Activated CD4-positive, alpha-beta T cell treated with anti-CD3 and anti-CD28 coated beads for 4 hours (primary cell): Measurements from ENCODE around the gene PTPRJ.

ENCODE experiments used
- DNase-seq, 2 donors: peaks; one replicate each; pipeline ENCODE4 v3.0.0-alpha.2; 2020

PTPRJ gene

DNA sequence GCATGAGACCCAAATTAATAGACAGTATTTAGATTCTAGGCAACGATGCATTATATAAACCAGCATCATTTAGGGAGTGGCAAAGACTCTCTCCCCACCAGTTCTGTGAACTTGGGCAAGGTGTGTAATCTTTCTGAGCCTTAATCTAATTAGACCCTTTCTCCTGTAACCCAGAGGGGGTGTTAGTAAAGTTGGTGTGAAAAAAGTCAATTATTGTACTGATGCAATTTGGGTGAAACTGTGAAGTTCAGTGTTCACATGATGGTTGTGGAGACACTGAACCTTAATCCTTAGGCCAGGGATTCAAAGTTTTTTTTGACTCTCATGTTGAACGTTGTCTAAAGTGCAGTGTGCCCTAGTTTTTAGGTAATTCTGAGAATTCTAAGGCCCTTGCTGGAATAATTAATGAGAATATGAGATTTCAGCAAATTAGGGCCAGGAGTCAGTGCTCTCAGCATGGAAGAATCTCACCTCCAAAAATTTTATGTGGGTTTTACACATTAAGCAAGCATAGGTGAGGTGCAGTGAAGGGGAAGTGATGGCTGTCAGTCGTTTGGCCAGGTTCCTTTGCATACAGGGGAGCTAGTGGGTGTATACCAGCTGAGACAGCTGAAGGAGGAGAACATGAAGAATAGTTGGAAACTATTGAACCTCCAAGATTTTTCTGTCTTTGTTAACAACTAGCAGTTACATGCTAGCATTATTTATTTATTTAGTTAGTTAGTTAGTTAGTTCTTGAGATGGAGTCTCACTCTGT, 94.2 kb downstream of the PTPRJ start:
- no peak for DNase-seq

DNA sequence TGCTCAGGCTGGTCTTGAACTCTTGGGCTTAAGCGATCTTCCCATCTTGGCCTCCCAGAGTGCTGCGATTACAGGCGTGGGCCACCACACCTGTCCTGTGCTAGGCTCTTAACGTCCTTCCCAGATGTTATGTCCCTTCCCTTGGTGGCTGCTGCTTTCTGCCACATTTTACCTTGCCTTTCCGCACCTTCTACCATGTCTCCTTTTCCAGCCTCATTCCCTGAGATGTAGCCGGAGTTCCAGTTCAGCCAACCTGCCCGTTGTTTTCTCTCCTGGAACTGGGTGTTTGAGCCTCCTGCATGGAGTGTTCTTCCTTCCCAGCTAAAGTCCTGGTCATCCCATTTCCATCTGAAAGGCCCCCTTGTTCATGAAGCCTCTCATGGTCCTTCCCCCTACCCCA, 95.3 kb downstream of the PTPRJ start:
- no peak for DNase-seq

DNA sequence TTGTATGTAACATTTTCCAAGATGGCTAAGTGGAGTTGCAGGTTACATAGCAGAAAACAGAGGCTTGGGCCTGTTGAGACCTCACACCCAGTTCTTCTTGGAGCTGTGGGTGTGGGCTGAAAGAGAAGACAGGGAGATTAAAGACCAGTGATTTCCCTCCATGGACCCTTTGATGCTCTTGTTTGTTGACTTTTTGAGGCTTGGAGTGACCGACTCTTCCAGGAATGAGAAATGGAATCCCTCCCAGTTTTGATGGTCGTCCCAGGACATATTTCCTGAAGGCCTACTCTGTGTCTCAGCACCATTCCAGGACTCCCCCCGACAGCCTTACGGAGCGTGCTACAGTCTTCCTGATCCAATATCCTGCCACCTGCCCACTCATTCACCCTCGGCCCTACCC, 96.9 kb downstream of the PTPRJ start:
- DNase-seq, result no peak

DNA sequence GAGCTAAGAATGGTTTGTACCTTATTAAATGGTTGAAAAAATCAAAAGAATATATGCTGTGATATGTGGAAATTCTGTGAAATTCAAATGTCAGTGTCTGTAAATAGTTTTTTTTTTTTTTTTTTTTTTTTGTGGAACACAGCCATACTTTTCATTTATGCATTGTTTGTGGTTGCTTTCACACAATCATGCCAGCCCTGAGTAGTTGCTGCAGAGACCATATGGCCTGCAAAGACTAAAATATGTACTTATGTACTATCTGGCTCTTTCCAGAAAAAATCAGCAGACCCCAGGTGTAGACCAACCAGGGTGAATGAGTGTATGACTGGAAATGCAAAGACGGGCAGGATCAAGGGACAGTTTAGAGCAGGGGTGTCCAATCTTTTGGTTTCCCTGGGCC, 98.3 kb downstream of the PTPRJ start:
- DNase-seq, result no peak

DNA sequence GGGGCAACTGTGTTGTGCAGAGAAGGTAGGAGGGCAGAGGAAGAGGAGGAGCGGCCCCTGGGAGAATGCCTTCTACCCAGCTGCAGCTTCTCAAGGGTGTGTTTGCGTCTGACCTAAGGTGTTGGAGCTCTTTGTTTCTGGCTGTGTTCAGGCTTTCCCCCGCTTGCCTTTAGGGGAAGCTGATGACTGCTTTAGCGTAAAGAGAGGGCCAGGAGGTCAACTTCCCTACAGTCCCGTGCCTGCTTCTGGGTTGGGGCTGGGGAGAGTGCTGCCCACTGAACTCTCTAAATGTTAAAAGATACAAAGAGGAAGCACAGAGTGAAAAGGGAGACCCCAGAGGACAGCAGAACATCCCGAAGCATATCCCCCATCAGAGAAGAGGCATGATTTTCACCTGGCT, 99.2 kb downstream of the PTPRJ start:
- no peak for DNase-seq

DNA sequence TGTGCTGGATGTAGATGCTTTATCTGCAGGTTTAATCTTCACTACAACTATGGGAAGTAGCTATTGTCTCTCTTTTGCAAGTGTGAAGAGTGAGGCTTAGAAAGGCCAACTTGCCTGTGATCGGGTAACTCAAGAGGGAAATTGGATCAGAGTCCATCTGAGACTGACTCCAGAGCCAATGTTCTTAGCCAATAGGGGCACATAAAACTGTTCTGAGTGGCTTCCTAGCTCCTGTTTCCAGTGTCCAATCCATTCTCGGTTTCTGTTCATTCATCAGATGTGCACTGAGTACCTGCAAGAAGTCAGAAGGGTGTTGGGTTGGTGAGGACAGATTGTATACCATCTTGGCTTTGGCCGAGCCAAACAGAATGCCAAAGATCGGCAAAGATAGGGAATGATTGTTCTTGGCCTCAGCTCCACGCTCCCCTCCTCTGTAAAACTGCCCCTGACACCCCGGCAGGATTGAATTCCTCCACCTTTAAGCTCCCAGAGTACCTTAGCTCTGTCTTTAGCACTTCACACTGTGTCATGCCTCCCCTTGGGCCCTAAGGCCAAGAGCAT, 100.0 kb downstream of the PTPRJ start:
- no peak for DNase-seq

DNA sequence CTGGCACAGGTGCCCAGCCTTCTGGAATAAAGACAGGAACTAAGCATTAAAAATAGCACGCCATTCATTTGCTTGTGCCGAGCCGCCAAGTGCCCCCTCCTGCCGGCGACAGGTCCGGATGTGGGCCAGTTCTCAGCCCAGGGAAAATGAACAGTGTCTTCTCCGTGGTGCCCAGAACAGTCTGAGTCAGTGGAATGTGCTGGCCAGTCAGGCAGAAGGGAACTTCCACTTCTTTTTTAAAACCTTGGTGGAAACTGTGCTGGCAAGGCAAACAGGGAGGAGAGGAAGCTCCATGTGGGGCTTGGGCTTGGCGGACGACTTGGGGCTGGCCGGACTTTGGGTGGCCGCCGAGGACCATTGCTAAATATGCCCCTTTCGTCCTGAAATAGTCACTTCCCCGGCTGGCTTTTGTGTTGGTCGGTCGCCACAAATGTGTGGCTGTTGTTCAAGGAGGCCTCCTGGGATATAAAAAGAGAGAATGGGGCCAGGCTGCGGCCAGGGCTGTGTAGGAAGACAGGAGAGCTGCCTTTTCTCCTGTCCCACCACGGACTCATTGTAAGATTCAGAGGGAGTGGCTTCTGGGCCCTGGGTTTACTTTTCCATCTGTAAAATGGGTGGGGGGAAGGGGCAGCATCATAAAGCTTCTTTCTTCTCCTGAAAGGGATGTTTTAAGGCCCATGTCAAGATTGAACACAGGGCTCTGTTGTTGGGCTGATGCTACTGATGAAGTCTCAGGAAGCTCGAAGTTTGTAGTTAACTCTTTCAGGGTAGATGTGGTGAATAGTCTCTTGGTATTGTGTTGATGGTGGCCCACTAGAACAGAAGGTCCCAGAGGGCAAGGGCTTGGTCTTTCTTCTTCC, 101.0 kb downstream of the PTPRJ start:
- peak in 1 of 2 donors; percentile 11 for DNase-seq

DNA sequence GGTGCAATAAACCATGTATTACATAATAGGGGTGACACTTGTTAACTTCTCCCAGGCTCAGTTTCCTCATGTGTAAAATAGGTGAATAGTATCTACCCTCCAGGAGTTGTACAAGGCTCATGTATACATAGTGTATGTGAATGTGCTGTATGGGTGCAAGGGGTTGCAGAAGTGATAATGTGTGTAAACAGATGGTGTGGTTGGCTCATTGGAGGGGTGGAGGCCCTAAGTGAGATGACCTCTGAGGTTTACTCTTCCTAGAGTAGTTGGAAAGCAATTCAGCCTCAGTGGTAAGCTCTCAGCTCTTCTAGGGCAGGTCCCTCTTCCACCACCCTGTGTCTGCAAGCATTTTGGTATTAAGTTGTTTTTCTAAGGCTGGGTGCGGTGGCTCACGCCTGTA, 102.4 kb downstream of the PTPRJ start:
- DNase-seq, result no peak

DNA sequence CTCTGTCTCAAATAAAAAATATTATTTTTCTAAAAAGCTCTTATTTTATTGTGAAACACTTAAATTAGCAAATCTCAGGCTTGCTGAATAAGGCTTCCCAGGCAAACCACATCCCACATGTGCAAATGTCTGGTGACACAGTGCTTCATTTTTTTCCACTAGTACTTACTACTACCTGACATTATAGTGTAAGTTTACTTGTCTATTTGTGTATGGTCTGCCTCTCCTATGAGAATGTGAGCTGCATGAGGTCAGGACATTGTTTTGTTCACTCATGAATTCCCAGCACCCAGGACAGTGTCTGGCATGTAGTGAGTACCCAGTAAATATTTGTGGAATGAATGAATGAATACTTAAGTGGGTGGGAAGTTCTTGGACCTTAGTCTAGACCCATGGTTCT, 103.1 kb downstream of the PTPRJ start:
- DNase-seq, result no peak

DNA sequence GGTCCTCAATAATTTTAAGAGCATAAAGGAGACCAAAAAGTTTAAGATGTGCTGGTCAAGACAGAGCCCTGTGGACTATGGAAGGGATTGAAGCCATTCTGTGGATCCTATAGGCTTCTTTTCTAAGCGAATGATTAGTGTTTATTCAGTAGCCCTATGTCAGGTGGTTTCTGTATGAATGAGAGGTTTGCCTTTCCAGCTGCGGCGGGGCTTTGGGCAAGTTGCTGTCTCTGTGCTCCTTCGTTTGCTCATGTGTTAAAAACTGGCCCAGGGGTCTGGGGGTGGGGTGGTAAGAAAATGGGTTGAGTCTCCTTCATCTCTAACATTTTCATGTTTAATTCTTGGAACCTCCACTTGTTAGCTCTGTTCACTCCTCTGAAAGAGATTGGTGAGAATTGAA, 105.3 kb downstream of the PTPRJ start:
- no peak for DNase-seq

DNA sequence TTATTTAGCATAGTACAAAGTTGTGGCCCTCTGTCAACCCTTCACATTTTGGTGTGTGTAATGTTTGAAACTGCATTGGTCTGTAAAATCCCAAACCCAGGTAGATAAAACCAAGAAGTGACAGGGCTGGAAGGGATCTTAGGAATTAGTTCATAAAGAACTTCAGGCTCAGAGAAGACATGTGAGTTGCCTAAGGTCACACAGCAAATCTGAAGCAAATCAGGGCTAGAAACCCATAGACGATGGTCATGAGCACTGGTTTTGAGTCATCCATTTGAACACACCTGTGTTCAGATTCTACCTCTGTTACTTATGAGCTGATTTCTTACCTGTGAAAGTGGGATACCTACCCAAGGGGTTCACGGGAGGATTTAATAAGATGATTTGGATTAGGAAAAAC, 107.1 kb downstream of the PTPRJ start:
- DNase-seq, result no peak

DNA sequence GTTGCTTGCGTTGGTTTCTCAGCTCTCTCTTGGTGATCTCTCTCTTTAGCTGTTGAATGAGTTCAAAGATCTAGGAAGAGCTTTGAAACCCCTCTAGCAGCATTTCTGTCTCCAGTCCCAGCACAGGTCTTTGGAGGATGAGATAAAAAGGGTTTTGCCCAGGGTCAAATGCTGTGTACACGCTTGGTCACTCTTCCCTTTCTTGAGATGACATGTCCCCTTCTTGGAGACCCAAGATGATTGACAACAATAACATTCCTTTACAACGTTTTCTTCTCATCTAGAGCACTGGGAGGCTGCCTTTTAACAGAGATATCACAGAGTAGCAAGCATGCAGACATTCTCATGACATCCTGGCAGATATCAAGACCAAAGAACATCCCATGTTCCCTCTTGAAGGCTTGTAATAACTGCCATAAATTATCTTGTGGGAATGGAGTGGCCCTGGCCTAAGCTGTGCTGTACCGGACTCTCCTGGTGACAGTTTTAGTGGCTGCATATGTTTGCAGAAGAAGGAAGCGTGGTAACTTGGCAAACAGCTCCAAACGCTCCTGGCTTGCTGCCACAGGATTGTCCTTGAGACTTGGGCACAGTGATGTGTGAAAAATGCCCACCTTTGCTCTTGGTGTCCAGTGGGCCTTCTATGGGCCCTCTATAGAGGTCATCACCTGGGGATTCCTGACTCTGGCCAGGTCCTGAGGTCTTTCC, 107.8 kb downstream of the PTPRJ start:
- no peak for DNase-seq

DNA sequence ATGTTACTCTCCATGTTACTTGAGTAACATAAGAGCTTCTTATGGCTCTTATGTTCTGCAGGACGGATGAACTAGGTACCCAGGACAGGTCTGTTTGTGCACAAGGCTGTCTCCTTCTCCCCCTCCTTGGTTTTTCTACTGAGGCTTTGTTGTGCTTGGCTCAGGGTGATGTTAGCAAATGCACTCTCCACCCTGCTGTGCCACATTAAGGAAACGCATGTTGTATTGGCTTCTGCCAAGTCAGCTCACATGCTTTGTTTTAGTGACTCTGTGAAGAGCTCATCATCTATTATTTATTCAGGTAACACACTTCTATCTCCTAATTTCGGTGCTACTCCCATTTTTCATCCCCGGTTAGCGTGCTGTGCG, 108.3 kb downstream of the PTPRJ start:
- no peak for DNase-seq

DNA sequence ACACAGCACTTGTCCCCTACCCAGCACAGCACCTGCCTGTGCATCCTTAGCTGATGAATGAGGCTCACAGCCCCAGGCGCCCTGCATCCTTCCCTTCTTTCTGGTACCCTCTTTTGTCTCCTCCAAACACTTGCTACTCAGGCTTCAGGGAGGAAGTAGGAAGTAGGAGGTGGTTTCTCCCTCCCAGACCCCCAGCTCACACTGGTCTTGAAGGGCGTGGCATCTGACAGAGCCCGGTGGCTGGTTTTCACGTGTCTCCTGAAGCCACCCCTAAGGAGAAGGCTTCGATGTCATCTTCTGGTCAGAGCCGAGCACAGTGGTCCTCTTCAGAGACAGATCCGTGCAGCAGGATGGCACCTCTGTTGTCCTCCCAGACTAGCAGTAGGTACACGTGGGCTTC, 109.8 kb downstream of the PTPRJ start:
- no peak for DNase-seq

DNA sequence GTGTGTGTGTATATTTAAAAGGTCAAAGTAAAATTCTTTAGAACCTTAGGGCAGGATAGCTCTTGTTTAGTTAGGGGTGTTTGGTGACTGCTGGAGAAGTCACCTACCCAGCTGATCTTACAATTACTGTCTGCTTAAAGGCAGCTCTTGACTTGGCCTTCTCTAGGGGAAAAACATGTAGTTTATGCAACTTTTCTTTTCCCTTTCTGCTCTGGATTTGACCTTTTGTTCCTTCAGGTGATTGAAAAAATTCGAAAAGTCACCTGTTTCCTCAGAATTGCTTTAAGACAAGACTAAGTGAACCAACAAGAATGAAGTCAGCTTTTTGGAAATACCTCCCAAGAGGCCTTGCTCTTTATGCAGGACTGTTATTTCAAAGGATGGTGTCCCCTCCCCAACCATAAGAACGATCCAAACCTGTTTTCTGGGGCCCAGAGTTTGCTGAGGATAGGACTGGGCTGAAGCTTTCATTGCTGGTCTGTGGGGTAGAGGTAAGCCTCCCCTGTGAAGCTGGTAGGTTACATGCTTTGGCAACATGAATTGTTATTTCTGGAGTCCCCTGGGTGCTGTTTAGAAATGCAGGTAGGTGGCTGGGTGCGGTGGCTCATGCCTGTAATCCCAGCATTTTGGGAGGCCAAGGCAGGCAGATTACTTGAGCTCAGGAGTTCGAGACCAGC, 111.2 kb downstream of the PTPRJ start:
- no peak for DNase-seq

DNA sequence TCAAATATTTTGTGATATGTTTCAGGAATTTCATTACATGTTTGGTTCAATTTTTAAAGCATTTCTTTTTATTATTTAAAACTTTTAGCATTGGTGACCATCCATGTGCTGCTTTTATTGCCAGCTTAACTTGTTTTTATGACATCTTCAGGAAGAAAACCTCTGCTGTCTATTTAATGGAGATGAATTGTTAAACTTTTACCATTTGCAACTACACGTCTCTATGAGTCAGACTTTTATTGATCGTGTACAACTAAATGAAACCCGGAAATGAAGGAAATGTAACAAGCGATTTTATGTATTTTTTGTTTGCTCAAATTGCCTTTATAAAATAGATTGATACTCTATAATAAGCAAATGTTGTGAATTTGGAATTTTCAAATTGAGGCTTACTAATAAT, 113.0 kb downstream of the PTPRJ start:
- no peak for DNase-seq

DNA sequence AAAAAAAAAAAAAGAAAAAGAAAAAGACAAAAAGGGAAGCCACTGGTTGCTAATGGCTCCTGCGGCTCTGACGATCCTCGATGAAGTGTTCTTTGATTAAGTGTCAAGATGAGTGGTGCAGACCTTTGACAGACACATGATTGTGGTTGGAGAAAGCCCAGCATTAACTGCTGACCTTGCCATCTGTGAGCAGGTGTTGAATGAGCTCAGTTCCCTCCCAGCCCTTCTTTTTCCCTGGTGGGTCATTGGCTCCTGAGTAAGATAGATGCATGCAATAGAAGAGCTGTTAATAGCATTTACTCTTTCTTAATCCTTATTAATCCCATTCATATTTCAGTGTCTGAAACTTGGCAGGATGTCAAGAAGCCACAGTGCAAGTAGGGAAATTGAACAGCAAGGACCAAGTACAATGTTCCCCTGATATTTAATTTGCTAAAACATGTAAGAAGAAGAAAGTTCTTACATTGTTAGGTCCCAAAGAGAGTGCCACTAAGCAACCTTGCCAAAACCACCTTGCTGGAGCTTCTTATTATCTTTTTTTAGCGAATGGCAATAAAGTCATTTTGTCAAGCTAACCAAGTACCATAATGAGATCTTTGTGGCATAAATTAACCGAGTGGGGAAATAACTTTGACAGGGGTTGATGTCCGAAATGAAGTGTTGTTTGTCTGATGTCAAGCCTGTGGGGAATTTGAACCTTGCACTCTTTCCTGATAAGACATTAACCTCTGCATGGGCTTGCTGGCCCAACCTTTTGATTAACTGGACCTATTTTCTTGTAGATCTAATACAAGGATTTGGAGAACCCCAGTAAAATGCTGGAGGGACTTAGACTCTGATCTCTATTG, 113.7 kb downstream of the PTPRJ start:
- no peak for DNase-seq

DNA sequence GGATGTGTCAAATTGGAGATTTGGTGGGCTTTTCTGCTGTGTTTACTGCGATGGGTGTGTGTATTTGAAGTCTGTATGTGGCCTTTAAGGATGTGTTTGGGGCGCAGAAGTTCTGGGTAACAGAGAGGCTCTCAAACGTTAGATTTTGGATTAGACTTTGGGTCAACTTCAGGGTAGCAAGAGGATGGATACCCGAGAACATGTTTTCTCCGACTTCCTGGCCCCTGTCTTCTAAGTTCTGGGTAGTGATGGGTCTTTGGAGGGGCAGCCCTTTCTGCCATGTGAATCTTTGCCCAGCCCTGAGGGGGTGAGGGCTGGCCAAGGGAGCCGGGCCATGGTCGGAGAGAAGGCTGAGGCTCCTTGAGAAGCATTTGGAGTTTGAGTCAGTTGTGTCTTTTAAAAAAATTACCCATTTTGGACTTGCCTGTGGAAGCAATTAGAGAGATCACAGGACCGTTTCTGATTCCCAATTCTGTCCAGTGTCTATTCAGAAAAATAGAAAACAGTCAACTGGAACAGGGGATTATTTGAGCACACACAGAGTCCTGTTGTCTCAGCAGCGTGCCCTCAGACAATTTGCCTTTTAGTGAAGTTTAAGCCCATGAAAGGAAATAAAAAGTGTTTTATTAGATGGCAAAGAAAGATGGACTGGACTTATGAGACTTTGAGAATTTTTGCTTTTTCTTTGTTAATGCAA, 114.4 kb downstream of the PTPRJ start:
- no peak for DNase-seq

DNA sequence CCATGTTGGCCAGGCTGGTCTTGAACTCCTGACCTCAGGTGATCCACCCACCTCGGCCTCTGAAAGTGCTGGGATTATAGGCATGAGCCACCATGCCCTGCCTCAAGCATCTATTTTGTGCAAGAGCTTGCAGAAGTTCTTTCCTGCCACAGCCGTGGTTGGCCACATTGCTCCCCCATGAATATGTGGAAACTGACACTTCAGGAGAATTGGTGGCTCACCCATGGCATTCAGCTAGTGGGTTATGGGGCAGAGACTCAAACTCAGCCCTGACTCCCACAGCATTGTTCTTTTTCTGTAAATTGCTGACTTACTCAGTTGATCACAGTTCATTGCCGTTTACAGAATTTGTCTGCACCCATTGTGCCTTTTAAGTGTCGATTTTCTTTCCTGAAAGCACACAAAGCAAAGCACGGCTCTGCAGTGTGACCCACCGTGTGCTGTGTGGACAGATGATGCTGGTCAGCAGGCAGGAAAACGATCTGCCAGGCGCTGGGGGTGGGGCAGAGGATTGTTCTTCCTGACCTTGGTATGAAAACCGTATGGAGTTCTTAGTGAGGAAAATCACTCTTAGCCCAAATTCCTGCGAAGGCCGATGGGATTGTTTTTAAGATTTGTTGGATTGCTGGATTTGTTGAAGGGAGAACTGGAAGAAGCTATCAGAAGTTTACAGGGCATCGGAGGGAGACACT, 115.6 kb downstream of the PTPRJ start:
- DNase-seq, result no peak
